HG03460 (cell line): Measurements from ENCODE around the gene ZNF695.

ENCODE experiments used
- ATAC-seq: cut with Tn5 transposase; IDR thresholded peaks from one replicate; pipeline ENCODE4 v1.9.1; 2021; ENCODE audit not compliant: unreplicated experiment

Gene ZNF695

DNA sequence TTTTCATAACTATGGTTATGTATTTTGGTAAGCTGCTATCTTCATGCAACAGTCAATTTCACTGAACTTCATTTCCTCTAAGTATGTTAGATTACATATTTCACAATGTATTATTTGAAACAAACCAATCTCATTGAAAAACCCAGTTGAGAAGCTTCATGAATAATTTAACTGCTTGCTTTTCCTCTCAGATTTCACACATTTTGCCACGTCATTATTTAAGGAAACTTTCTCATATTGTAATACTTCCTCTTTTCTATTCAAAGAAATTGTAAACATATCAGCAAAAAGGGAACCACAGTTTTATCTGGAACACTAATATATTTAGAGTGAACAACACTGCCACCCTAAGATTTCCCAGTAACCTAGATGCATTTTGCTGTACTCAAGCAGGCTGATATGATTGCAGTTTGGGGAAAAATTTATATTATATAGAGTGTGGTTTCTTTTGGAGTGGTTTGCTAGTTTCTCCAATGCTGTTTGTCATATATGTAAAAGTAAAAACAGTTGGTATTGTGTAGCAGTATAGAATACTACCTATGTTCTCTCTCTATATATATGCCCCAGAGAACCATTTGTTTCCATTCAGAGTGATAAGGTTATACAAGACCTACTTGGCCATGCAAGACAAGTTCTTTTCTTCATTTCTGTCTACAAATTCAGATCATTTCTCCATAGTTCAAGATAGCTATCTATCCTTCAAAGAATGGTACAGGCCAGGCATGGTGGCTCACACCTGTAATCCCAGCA is 47.7 kb downstream of the ZNF695 start:
- peak; percentile 58 for ATAC-seq

DNA sequence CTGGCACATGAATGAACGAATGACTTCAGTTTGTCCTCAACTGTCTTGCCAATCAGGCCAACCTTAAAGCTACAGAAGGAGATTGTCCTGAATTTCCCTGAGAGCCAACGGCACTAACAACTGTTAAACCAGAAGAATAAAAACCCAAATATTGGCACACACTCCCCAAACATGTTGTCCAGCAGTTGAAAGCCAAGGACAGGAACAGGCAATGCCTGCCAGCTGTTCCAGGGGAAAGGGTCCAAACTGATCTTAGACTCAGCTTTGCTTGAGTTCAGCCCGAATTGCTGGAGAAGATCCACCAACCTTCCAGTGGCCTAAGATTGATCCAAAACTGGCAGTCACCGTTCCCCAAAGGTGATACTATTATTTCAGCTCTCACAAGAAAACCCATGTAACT is 53.7 kb downstream of the ZNF695 start:
- ATAC-seq, result no peak

DNA sequence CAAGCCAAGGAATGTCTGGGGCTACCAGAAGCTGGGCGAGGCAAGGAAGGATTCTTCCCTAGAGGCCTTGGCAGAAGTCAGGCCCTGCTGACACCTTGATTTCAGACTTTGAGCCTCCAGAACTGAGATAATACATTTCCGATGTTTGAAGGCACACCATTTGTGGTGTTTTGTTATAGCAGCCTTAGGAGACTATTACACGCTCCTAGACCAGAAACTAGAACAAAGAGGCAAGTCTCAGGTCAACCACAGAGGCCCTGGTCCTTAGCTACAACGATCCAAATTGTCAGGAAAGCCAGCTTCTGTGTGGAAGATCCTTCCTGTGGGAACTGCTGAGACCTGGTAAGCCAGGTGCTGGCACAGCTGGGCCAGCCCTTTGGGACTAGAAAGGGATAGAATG is 56.4 kb downstream of the ZNF695 start:
- ATAC-seq, result no peak

DNA sequence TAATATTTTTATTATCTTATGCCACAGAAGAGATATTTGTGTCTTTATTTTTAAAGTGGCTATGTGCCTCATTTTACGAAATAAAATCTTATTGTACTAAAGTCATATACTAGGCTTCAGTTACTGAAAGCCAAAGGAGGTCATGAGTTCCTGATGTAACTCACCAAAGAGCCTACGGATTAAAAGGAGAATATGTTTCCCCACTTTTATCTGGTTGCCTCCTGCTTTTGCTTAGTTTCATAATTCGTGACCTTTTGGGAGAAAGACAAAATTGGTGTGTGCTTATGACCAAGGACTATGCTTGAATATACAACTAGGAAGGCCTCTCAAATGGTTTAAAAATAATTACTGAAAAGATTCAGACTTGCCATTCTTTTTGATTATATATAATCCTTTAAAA is 57.9 kb downstream of the ZNF695 start:
- no peak for ATAC-seq

DNA sequence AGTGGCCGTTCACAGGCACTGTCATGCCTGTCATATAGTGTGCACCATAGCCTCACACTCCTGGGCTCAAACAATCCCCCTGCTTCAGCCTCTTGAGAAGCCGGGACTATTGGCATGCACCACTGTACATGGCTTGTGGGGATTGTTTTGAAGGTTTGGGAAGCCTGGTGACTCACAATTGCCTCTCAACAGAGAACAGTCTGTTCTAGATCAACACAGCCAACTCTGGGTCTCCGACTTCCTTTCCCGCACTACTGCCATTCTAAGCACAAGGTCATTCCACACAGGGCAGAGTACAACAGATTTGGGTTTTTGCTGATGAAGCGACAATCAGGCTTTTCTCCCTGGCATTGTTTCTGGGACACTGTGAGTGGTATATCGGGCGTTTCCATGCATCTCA is 60.6 kb downstream of the ZNF695 start:
- no peak for ATAC-seq

DNA sequence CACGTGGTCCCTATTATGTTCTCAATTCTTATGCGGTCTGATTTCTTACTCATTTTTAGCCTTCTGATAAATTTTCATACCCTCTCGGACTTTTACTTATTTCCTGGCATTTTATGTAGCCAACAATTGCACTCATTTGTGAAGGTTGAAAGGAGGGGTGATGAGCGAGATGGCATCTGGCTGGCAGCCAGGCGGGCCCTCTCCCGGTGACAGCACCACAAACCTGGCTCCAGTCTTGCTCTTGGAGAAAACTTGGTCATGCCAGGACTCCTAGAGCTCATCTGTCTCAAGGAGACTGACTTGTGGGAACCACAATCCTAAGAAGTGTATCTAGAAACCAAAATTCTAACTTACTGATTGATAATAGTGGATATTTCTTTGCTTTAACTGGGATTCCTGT is 61.5 kb downstream of the ZNF695 start:
- ATAC-seq, result no peak
